OCI-LY7 (cell line): Measurements from ENCODE around the gene SEC14L1. TPM values are rescaled to one million over a fixed set of nuclear protein-coding genes. Genes with fewer than 3 reads are reported as not detected.
"Not testable (repeated sequence)": the region's sequence is repeated elsewhere in the genome, so short reads cannot be mapped to it uniquely, and the experiment has no call there.

Source experiments
- BruUV-seq: library from RNA; stranded (reverse); fragments of 400-500 nt; replicated peaks from 2 replicates; lab custom pipeline; 2021; lab: Mats Ljungman, UMichigan
- CTCF ChIA-PET: fragments of 300-600 bp; sonication (Branson Sonifier 250); formaldehyde crosslinking; loops from one replicate; lab custom pipeline; 2022; ENCODE audit warnings: antibody characterized with exemption; ENCODE audit not compliant: unreplicated experiment; lab: Charles Lee
- POLR2A ChIA-PET: fragments of 300-600 bp; sonication (Branson Sonifier 250); formaldehyde crosslinking; loops from one replicate; lab custom pipeline; 2022; ENCODE audit warnings: antibody characterized with exemption; lab: Charles Lee
- DNase-seq: peaks from one replicate; pipeline ENCODE4 v3.0.0-alpha.2; 2015; ENCODE audit warnings: low spot score
- H2AFZ ChIP-seq: fragments of 200-600 bp; sonication (generic), shearing (Covaris generic); 2 replicates; pipeline ENCODE4 v1.6.1; 2014; ENCODE audit warnings: mild to moderate bottlenecking, antibody characterized with exemption, low read length, moderate library complexity
- H3K27ac ChIP-seq: fragments of 200-600 bp; sonication (generic); 2 replicates; pipeline ENCODE4 v1.5.1; 2014; ENCODE audit warnings: mixed run types, low read depth, mild to moderate bottlenecking, moderate library complexity, low read length, inconsistent platforms; ENCODE audit not compliant: poor library complexity, severe bottlenecking
- H3K36me3 ChIP-seq: fragments of 200-600 bp; sonication (generic); 2 replicates; pipeline ENCODE4 v1.6.1; 2014; ENCODE audit warnings: mild to moderate bottlenecking, antibody characterized with exemption, low read length, moderate library complexity, mixed read lengths; ENCODE audit not compliant: insufficient read depth
- H3K4me1 ChIP-seq: fragments of 200-600 bp; sonication (generic); 2 replicates; pipeline ENCODE4 v1.5.1; 2014; ENCODE audit warnings: mild to moderate bottlenecking, low read length; ENCODE audit not compliant: insufficient read depth, poor library complexity, severe bottlenecking
- H3K4me2 ChIP-seq: fragments of 200-600 bp; sonication (generic); 2 replicates; pipeline ENCODE4 v1.6.1; 2014; ENCODE audit warnings: mild to moderate bottlenecking, low read length
- H3K4me3 ChIP-seq: fragments of 200-600 bp; sonication (generic); 2 replicates; pipeline ENCODE4 v1.5.1; 2014; ENCODE audit warnings: mild to moderate bottlenecking, low read depth, low read length; ENCODE audit not compliant: poor library complexity, severe bottlenecking
- H3K79me2 ChIP-seq: fragments of 200-600 bp; sonication (generic); 2 replicates; pipeline ENCODE4 v1.6.1; 2016; ENCODE audit warnings: low read depth, mild to moderate bottlenecking, low read length, moderate library complexity, mixed read lengths; ENCODE audit not compliant: insufficient read depth
- H3K9me2 ChIP-seq: fragments of 200-600 bp; sonication (generic); 2 replicates; pipeline ENCODE4 v1.6.1; 2016; ENCODE audit warnings: mild to moderate bottlenecking, low read length, mixed read lengths; ENCODE audit not compliant: insufficient read depth
- H3K9me3 ChIP-seq: fragments of 200-600 bp; sonication (generic); 2 replicates; pipeline ENCODE4 v1.6.1; 2014; ENCODE audit warnings: mild to moderate bottlenecking, mixed run types, low read length, mixed read lengths
- H4K20me1 ChIP-seq: fragments of 200-600 bp; sonication (generic); 2 replicates; pipeline ENCODE4 v1.6.1; 2014; ENCODE audit warnings: mild to moderate bottlenecking, antibody characterized with exemption, low read length, moderate library complexity, mixed read lengths; ENCODE audit not compliant: insufficient read depth
- CTCF ChIP-seq: fragments of 200-600 bp; sonication (generic); conservative IDR thresholded peaks from 2 replicates; pipeline ENCODE4 v1.5.1; 2014; ENCODE audit warnings: mild to moderate bottlenecking, antibody characterized with exemption, low read length, moderate library complexity, mixed read lengths
- EZH2phosphoT487 ChIP-seq: fragments of 200-600 bp; sonication (generic); IDR thresholded peaks from 2 replicates; pipeline ENCODE4 v1.6.1; 2018; ENCODE audit warnings: low read depth, borderline replicate concordance, mild to moderate bottlenecking, mixed run types, antibody characterized with exemption, low read length, moderate library complexity, mixed read lengths
- intact Hi-C: fragments of 100-400 bp; cut with micrococcal nuclease; formaldehyde crosslinking; loops from one replicate; pipeline ENCODE4 v1.10.0; 2022; ENCODE audit not compliant: unreplicated experiment
- total RNA-seq, 2 experiments: library from RNA; depleted of rRNA in 1 of 2; stranded (reverse); fragments of >200 nt in 1 of 2; shearing (Covaris generic) in 1 of 2; gene quantifications; 2 replicates each; pipeline ENCODE4 v1.2.3, GENCODE V29; 2014 to 2022

SEC14L1 gene
- total RNA-seq, 2 experiments from 2014 or later = 137 to 227 TPM

GRCh38 chr17:77150196-77150595 lies 9.4 kb downstream of the SEC14L1 start:
- Histone ChIP-seq H4K20me1 (peaks cover 38% of the 10 kb centered on the region), H3K4me3 (no peak overlapping the region), H3K79me2 (peaks cover 100% of the 10 kb centered on the region), H3K9me2 (no peaks in the 10 kb centered on the region), H3K27ac (no peak overlapping the region), H3K36me3 (peaks cover 95% of the 10 kb centered on the region), H3K4me1 (peaks cover 96% of the 10 kb centered on the region), H2AFZ (no peak overlapping the region), H3K9me3 (no peaks in the 10 kb centered on the region), H3K4me2 (no peak overlapping the region)
- intact Hi-C loops = no loop called here
- no TSS peak for BruUV-seq
- no peak for DNase-seq
- ChIA-PET POLR2A (no interaction called here), CTCF (no interaction called here)
- no peak for TF ChIP-seq EZH2phosphoT487
- no peak for TF ChIP-seq CTCF

GRCh38 chr17:77151186-77151585 lies 10.4 kb downstream of the SEC14L1 start:
- H3K36me3 ChIP-seq = peaks cover 95% of the 10 kb centered on the region
- no peak overlapping the region for H3K27ac ChIP-seq
- no peaks in the 10 kb centered on the region for H3K9me2 ChIP-seq
- CTCF ChIA-PET = no interaction called here
- no peak for TF ChIP-seq EZH2phosphoT487
- no peak for TF ChIP-seq CTCF
- intact Hi-C loops = no loop called here
- no peak for DNase-seq
- no peak overlapping the region for H2AFZ ChIP-seq
- BruUV-seq = no TSS peak
- peaks cover 96% of the 10 kb centered on the region for H3K4me1 ChIP-seq
- H4K20me1 ChIP-seq = peaks cover 43% of the 10 kb centered on the region
- POLR2A ChIA-PET = interaction anchor here (0.5 to 1.4 kb wide), 4 partner anchors 9 to 38 kb away, joined by 3 to 4 read pairs (median 4); no protein-coding TSS in a partner anchor
- no peak overlapping the region for H3K4me2 ChIP-seq
- no peaks in the 10 kb centered on the region for H3K9me3 ChIP-seq
- H3K79me2 ChIP-seq = peaks cover 100% of the 10 kb centered on the region
- no peak overlapping the region for H3K4me3 ChIP-seq

GRCh38 chr17:77152056-77152455 lies 11.3 kb downstream of the SEC14L1 start:
- DNase-seq, H3K4me2 ChIP-seq, intact Hi-C loops, BruUV-seq, H3K4me3 ChIP-seq, H2AFZ ChIP-seq, CTCF ChIA-PET, H3K9me3 ChIP-seq, H3K9me2 ChIP-seq, H3K27ac ChIP-seq: not testable (repeated sequence)
- peaks cover 100% of the 10 kb centered on the region for H3K79me2 ChIP-seq
- POLR2A ChIA-PET = interaction anchor here (0.6 to 1.4 kb wide), 5 partner anchors 9 to 1063 kb away, joined by 3 to 6 read pairs (median 3); no protein-coding TSS in a partner anchor
- H3K36me3 ChIP-seq = peaks cover 95% of the 10 kb centered on the region
- H3K4me1 ChIP-seq = peaks cover 96% of the 10 kb centered on the region
- H4K20me1 ChIP-seq = peaks cover 49% of the 10 kb centered on the region
